H9 (cell line): ENCODE measurements around the gene DLG2. TPM values are rescaled to one million over a fixed set of nuclear protein-coding genes. Genes with fewer than 3 reads are reported as not detected.
"Not testable (repeated sequence)": the region's sequence is repeated elsewhere in the genome, so short reads cannot be mapped to it uniquely, and the experiment has no call there.

ENCODE experiments used
- DNase-seq: peaks from one replicate; pipeline ENCODE4 v3.0.0-alpha.2; 2017
- H2AFZ ChIP-seq: one replicate; pipeline ENCODE4 v1.6.1; 2013; ENCODE audit warnings: mild to moderate bottlenecking, low read length, control low read depth, moderate library complexity
- H2AK5ac ChIP-seq: 2 replicates; pipeline ENCODE4 v1.6.1; 2013; ENCODE audit warnings: low read length, control low read depth, mixed read lengths; ENCODE audit not compliant: insufficient read length
- H2BK120ac ChIP-seq: one replicate; pipeline ENCODE4 v1.6.1; 2013; ENCODE audit warnings: low read depth, mild to moderate bottlenecking, low read length, control low read depth, inconsistent platforms; ENCODE audit not compliant: poor library complexity, severe bottlenecking
- H2BK12ac ChIP-seq: 2 replicates; pipeline ENCODE4 v1.6.1; 2013; ENCODE audit warnings: low read length, control low read depth, mixed read lengths, low read depth; ENCODE audit not compliant: insufficient read length
- H2BK15ac ChIP-seq: 2 replicates; pipeline ENCODE4 v1.6.1; 2013; ENCODE audit warnings: low read depth, low read length, control low read depth
- H2BK20ac ChIP-seq: one replicate; pipeline ENCODE4 v1.6.1; 2013; ENCODE audit warnings: low read depth, mild to moderate bottlenecking, low read length, control low read depth, inconsistent platforms; ENCODE audit not compliant: poor library complexity, severe bottlenecking
- H2BK5ac ChIP-seq: 2 replicates; pipeline ENCODE4 v1.6.1; 2013; ENCODE audit warnings: low read length, control low read depth, mixed read lengths; ENCODE audit not compliant: insufficient read length
- H3K14ac ChIP-seq: 2 replicates; pipeline ENCODE4 v1.6.1; 2013; ENCODE audit warnings: low read length, control low read depth; ENCODE audit not compliant: insufficient read depth
- H3K18ac ChIP-seq: 2 replicates; pipeline ENCODE4 v1.6.1; 2013; ENCODE audit warnings: low read depth, mild to moderate bottlenecking, mixed read lengths, low read length, control low read depth; ENCODE audit not compliant: insufficient read length
- H3K23ac ChIP-seq: 2 replicates; pipeline ENCODE4 v1.6.1; 2013; ENCODE audit warnings: low read length, control low read depth, mixed read lengths, low read depth; ENCODE audit not compliant: insufficient read length
- H3K23me2 ChIP-seq: 2 replicates; pipeline ENCODE4 v1.6.1; 2013; ENCODE audit warnings: low read depth, mild to moderate bottlenecking, mixed read lengths, low read length, control low read depth; ENCODE audit not compliant: insufficient read length, poor library complexity, severe bottlenecking
- H3K27ac ChIP-seq: 2 replicates; pipeline ENCODE4 v1.5.1; 2013; ENCODE audit warnings: low read length, control low read depth, mixed read lengths, low read depth; ENCODE audit not compliant: insufficient read length
- H3K27me3 ChIP-seq: 2 replicates; pipeline ENCODE4 v1.6.1; 2013; ENCODE audit warnings: low read length, control low read depth, inconsistent platforms; ENCODE audit not compliant: insufficient read depth
- H3K4ac ChIP-seq: 2 replicates; pipeline ENCODE4 v1.6.1; 2013; ENCODE audit warnings: low read depth, mild to moderate bottlenecking, control low read depth, inconsistent platforms, low read length, moderate library complexity
- H3K4me1 ChIP-seq: 2 replicates; pipeline ENCODE4 v1.6.1; 2013; ENCODE audit warnings: low read length, control low read depth, inconsistent platforms; ENCODE audit not compliant: insufficient read depth
- H3K4me2 ChIP-seq: 2 replicates; pipeline ENCODE4 v1.6.1; 2013; ENCODE audit warnings: low read length, control low read depth, mixed read lengths; ENCODE audit not compliant: insufficient read length, insufficient read depth
- H3K56ac ChIP-seq: 2 replicates; pipeline ENCODE4 v1.6.1; 2013; ENCODE audit warnings: low read depth, mild to moderate bottlenecking, mixed read lengths, low read length, control low read depth; ENCODE audit not compliant: insufficient read length
- H3K79me1 ChIP-seq: 2 replicates; pipeline ENCODE4 v1.6.1; 2013; ENCODE audit warnings: low read depth, mild to moderate bottlenecking, moderate library complexity, low read length, control low read depth, inconsistent platforms; ENCODE audit not compliant: insufficient read depth, poor library complexity, severe bottlenecking
- H3K79me2 ChIP-seq: 2 replicates; pipeline ENCODE4 v1.6.1; 2013; ENCODE audit warnings: low read length, control low read depth, inconsistent platforms; ENCODE audit not compliant: insufficient read depth
- H3K9ac ChIP-seq: 2 replicates; pipeline ENCODE4 v1.6.1; 2013; ENCODE audit warnings: low read length, control low read depth, mixed read lengths; ENCODE audit not compliant: insufficient read length; ENCODE audit errors: extremely low read depth
- H3K9me3 ChIP-seq: one replicate; pipeline ENCODE4 v1.6.1; 2013; ENCODE audit warnings: low read depth, low read length, inconsistent platforms; ENCODE audit not compliant: control insufficient read depth
- H3T11ph ChIP-seq: one replicate; pipeline ENCODE4 v1.6.1; 2013; ENCODE audit warnings: mild to moderate bottlenecking, low read length, control low read depth, inconsistent platforms
- H4K20me1 ChIP-seq: one replicate; pipeline ENCODE4 v1.6.1; 2013; ENCODE audit not compliant: control insufficient read depth, insufficient read length, insufficient read depth
- H4K5ac ChIP-seq: 2 replicates; pipeline ENCODE4 v1.6.1; 2013; ENCODE audit warnings: low read depth, mild to moderate bottlenecking, mixed read lengths, low read length, control low read depth; ENCODE audit not compliant: insufficient read length
- H4K8ac ChIP-seq: replicated peaks from 2 replicates; pipeline ENCODE4 v1.6.1; 2013; ENCODE audit warnings: low read length, control low read depth, mixed read lengths, low read depth; ENCODE audit not compliant: insufficient read length
- H4K91ac ChIP-seq: 2 replicates; pipeline ENCODE4 v1.6.1; 2013; ENCODE audit warnings: low read depth, mild to moderate bottlenecking, moderate library complexity, mixed read lengths, low read length, control low read depth; ENCODE audit not compliant: insufficient read length
- H3K27ac Mint-ChIP-seq, 3 experiments: 2 replicates in 2 of 3; 3 replicates in 1 of 3; pipeline ENCODE4 v1.8.0; 2020 to 2021; ENCODE audit warnings: mixed read lengths in 3 of 3, mild to moderate bottlenecking in 1 of 3, moderate library complexity in 1 of 3
- H3K27me3 Mint-ChIP-seq: 2 replicates; pipeline ENCODE4 v1.8.0; 2021; ENCODE audit warnings: low read depth, mild to moderate bottlenecking, moderate library complexity, mixed read lengths
- H3K36me3 Mint-ChIP-seq, 3 experiments: 2 replicates in 2 of 3; 3 replicates in 1 of 3; pipeline ENCODE4 v1.8.0; 2020 to 2021; ENCODE audit warnings: low read depth in 3 of 3, mixed read lengths in 3 of 3; ENCODE audit not compliant: insufficient read depth in 1 of 3
- H3K4me1 Mint-ChIP-seq, 2 experiments: 2 replicates each; pipeline ENCODE4 v1.8.0; 2020; ENCODE audit warnings: mixed read lengths in 2 of 2
- H3K4me3 Mint-ChIP-seq, 2 experiments: 2 replicates in 1 of 2; 3 replicates in 1 of 2; pipeline ENCODE4 v1.8.0; 2020 to 2021; ENCODE audit warnings: mild to moderate bottlenecking in 2 of 2, mixed read lengths in 2 of 2, moderate library complexity in 1 of 2
- H3K9me3 Mint-ChIP-seq, 2 experiments: 2 replicates in 1 of 2; 3 replicates in 1 of 2; pipeline ENCODE4 v1.8.0; 2020; ENCODE audit warnings: mild to moderate bottlenecking in 2 of 2, mixed read lengths in 2 of 2, moderate library complexity in 1 of 2
- CTCF ChIP-seq: fragments of 200-600 bp; sonication (generic); conservative IDR thresholded peaks from 3 replicates; pipeline ENCODE4 v1.8.0; 2021; ENCODE audit warnings: antibody characterized with exemption, mild to moderate bottlenecking
- WGBS: extraction: QIAGEN DNeasy Blood & Tissue Kit; methylation state at CpG from one replicate; pipeline ENCODE4 v1.1.7; 2013; ENCODE audit warnings: missing lambda C conversion rate, low lambda C conversion rate, mixed read lengths; ENCODE audit not compliant: insufficient read length; ENCODE audit errors: extremely low coverage; 5-methylcytosine and 5-hydroxymethylcytosine counted together
- total RNA-seq: library from RNA; stranded (reverse); gene quantifications from 2 replicates; pipeline ENCODE4 v1.2.1, GENCODE V29; 2021

DLG2 gene
- total RNA-seq, 1 experiment from 2014 or later = 8.0 TPM

- Histone ChIP-seq H3K79me1 (no peaks in the 10 kb centered on the region), H3K14ac (no peak overlapping the region), H4K8ac (no peak overlapping the region), H2BK5ac (no peak overlapping the region), H2AFZ (no peak overlapping the region), H2AK5ac (no peak overlapping the region), H4K5ac (no peak overlapping the region), H3K27ac (no peak overlapping the region), H3K79me2 (no peaks in the 10 kb centered on the region), H4K20me1 (no peaks in the 10 kb centered on the region), H3K27me3 (no peaks in the 10 kb centered on the region), H3K56ac (no peak overlapping the region), H3T11ph (no peak overlapping the region), H3K18ac (no peak overlapping the region), H2BK120ac (no peak overlapping the region), H3K9me3 (no peaks in the 10 kb centered on the region), H3K4me2 (no peak overlapping the region), H3K4me1 (no peaks in the 10 kb centered on the region), H3K9ac (no peak overlapping the region), H3K4ac (no peak overlapping the region), H3K23me2 (no peaks in the 10 kb centered on the region), H2BK20ac (no peak overlapping the region), H2BK12ac (no peak overlapping the region), H4K91ac (no peak overlapping the region), H2BK15ac (no peak overlapping the region), H3K23ac (no peak overlapping the region)
- Mint-ChIP-seq H3K4me3 (no peak overlapping the region), H3K9me3 (peaks cover 8 to 17% of the 10 kb centered on the region in 2 experiments; a peak in 4 of 5 replicates), H3K36me3 (no peaks in the 10 kb centered on the region; a peak in 2 of 7 replicates), H3K27ac (no peak overlapping the region), H3K27me3 (no peaks in the 10 kb centered on the region), H3K4me1 (no peaks in the 10 kb centered on the region)
- TF ChIP-seq CTCF = no peak
- WGBS = no CpG with 5 or more reads among the region's 3 CpGs
- no peak for DNase-seq
These were observed 220.8 kb downstream of the DLG2 start for GRCh38 chr11:85406316-85406715.

GRCh38 chr11:85395515-85396055 is 231.6 kb downstream of the DLG2 start:
- not testable (repeated sequence) for H2AFZ ChIP-seq, H2BK15ac ChIP-seq, H2BK120ac ChIP-seq, H3K9me3 ChIP-seq, H3K27ac Mint-ChIP-seq, H3K79me2 ChIP-seq, H3K56ac ChIP-seq, H4K91ac ChIP-seq, H3K23ac ChIP-seq, H3K4ac ChIP-seq, H3K18ac ChIP-seq, DNase-seq, H3K4me3 Mint-ChIP-seq, H3K4me2 ChIP-seq, H3K79me1 ChIP-seq, H2BK12ac ChIP-seq, H3K4me1 ChIP-seq, H2BK5ac ChIP-seq, H3K27ac ChIP-seq, H3K14ac ChIP-seq, H2AK5ac ChIP-seq, H3K23me2 ChIP-seq, H3K27me3 ChIP-seq, H2BK20ac ChIP-seq, H4K8ac ChIP-seq, H3T11ph ChIP-seq, H3K9ac ChIP-seq, H3K27me3 Mint-ChIP-seq, H4K5ac ChIP-seq, H4K20me1 ChIP-seq
- Mint-ChIP-seq H3K9me3 (peaks cover 12 to 14% of the 10 kb centered on the region in 2 experiments), H3K36me3 (peaks cover 5 to 27% (median 8%) of the 10 kb centered on the region in 3 experiments), H3K4me1 (peaks cover 7 to 11% of the 10 kb centered on the region in 2 experiments)
- WGBS = no CpG with 5 or more reads among the region's 4 CpGs
